ENCODE measurements around the gene GSDME.

Gene GSDME

GRCh38 chr7:24728121-24728500 is 29.2 kb downstream of the GSDME start:
- no peak for TF ChIP-seq CTCF (IDR thresholded peaks at IDR 0.05; ENCODE audit: insufficient read depth, missing control alignments)
- FAIRE-seq (no peak), DNase-seq (ENCODE audit: insufficient read length, low spot score) (no peak)

- no peak for DNase-seq (ENCODE audit: insufficient read length, low spot score)
- FAIRE-seq = no peak
- TF ChIP-seq CTCF (IDR thresholded peaks at IDR 0.05; ENCODE audit: insufficient read depth, missing control alignments) = no peak
These were observed 29.8 kb downstream of the GSDME start for GRCh38 chr7:24727154-24728120.

GRCh38 chr7:24725554-24726241 is 31.6 kb downstream of the GSDME start:
- no peak for TF ChIP-seq CTCF (IDR thresholded peaks at IDR 0.05; ENCODE audit: insufficient read depth, missing control alignments)
- no peak for FAIRE-seq
- DNase-seq (ENCODE audit: insufficient read length, low spot score) = no peak

- no peak for DNase-seq (ENCODE audit: insufficient read length, low spot score)
- FAIRE-seq = no peak
- TF ChIP-seq CTCF (IDR thresholded peaks at IDR 0.05; ENCODE audit: insufficient read depth, missing control alignments) = no peak
These were observed 32.6 kb downstream of the GSDME start for GRCh38 chr7:24724451-24725190.

GRCh38 chr7:24723178-24723530 is 34.1 kb downstream of the GSDME start:
- no peak for FAIRE-seq
- no peak for DNase-seq (ENCODE audit: insufficient read length, low spot score)

More at GRCh38 chr7:24723178-24723530, 34.1 kb downstream of the GSDME start:
- no peak for TF ChIP-seq CTCF (IDR thresholded peaks at IDR 0.05; ENCODE audit: insufficient read depth, missing control alignments)

All from D721Med (cell line).